CD8-positive, alpha-beta memory T cell (primary cell): Measurements from ENCODE around the gene TMEM150C. TPM values are rescaled to one million over a fixed set of nuclear protein-coding genes. Genes with fewer than 3 reads are reported as not detected.
A peak's percentile ranks its signal among the peaks of the same experiment; 100 is the strongest.

Experiments used
- CTCF ChIA-PET: fragments of 350-600 bp; sonication (Branson Sonifier 250); formaldehyde crosslinking; loops from one replicate; lab custom pipeline; 2021; ENCODE audit warnings: antibody characterized with exemption; lab: Charles Lee
- POLR2A ChIA-PET: fragments of 350-600 bp; sonication (Branson Sonifier 250); formaldehyde crosslinking; loops from one replicate; lab custom pipeline; 2021; ENCODE audit warnings: antibody characterized with exemption; lab: Charles Lee
- DNase-seq, 5 donors: peaks; one replicate each; pipeline versions ENCODE4 v3.0.0 to v3.0.0-alpha.2; 2020 to 2022; ENCODE audit warnings: mixed read lengths in 1 of 5
- H3K27ac ChIP-seq: one replicate; pipeline ENCODE4 v1.7.0; 2013; ENCODE audit warnings: low read depth, mild to moderate bottlenecking, low read length, moderate library complexity
- H3K27me3 ChIP-seq: 2 replicates; pipeline ENCODE4 v1.7.0; 2013; ENCODE audit warnings: low read length, mild to moderate bottlenecking; ENCODE audit not compliant: insufficient read depth, poor library complexity, severe bottlenecking
- H3K36me3 ChIP-seq: 2 replicates; pipeline ENCODE4 v1.7.0; 2013; ENCODE audit warnings: mild to moderate bottlenecking, low read length, moderate library complexity; ENCODE audit not compliant: insufficient read depth
- H3K4me1 ChIP-seq: 2 replicates; pipeline ENCODE4 v1.7.0; 2013; ENCODE audit warnings: mild to moderate bottlenecking, low read length, moderate library complexity; ENCODE audit not compliant: insufficient read depth
- H3K4me3 ChIP-seq: 2 replicates; pipeline ENCODE4 v1.7.0; 2013; ENCODE audit warnings: mild to moderate bottlenecking, low read length
- H3K9me3 ChIP-seq: 2 replicates; pipeline ENCODE4 v1.7.0; 2013; ENCODE audit warnings: mild to moderate bottlenecking, low read length
- H3K27ac Mint-ChIP-seq, 8 donors: one replicate each; pipeline ENCODE4 v1.8.0; 2020 to 2021; ENCODE audit warnings: mixed read lengths in 8 of 8, mild to moderate bottlenecking in 6 of 8, inconsistent platforms in 3 of 8, moderate library complexity in 3 of 8
- H3K27me3 Mint-ChIP-seq, 2 donors: one replicate each; pipeline ENCODE4 v1.8.0; 2020 to 2021; ENCODE audit warnings: mixed read lengths in 2 of 2, mild to moderate bottlenecking in 1 of 2, moderate library complexity in 1 of 2
- H3K36me3 Mint-ChIP-seq, 3 donors: one replicate each; pipeline ENCODE4 v1.8.0; 2020 to 2021; ENCODE audit warnings: mixed read lengths in 3 of 3, inconsistent platforms in 1 of 3, mild to moderate bottlenecking in 1 of 3
- H3K4me1 Mint-ChIP-seq, 3 donors: one replicate each; pipeline ENCODE4 v1.8.0; 2020 to 2021; ENCODE audit warnings: mixed read lengths in 3 of 3, inconsistent platforms in 1 of 3, mild to moderate bottlenecking in 1 of 3
- H3K4me3 Mint-ChIP-seq, 7 donors: one replicate each; pipeline ENCODE4 v1.8.0; 2020 to 2021; ENCODE audit warnings: mixed read lengths in 7 of 7, mild to moderate bottlenecking in 6 of 7, moderate library complexity in 4 of 7, inconsistent platforms in 2 of 7
- H3K9me3 Mint-ChIP-seq, 5 donors: one replicate each; pipeline ENCODE4 v1.8.0; 2020 to 2022; ENCODE audit warnings: mixed read lengths in 5 of 5, mild to moderate bottlenecking in 3 of 5, moderate library complexity in 2 of 5, inconsistent platforms in 1 of 5
- polyA plus RNA-seq: library from polyadenylated mRNA; unstranded; fragments of 300-500 nt; fragmentation: Illumina TruSeq; gene quantifications from one replicate; pipeline ENCODE4 v1.2.3, GENCODE V29; 2021
- total RNA-seq, 2 experiments: library from RNA; stranded (reverse); gene quantifications; one replicate each; pipeline ENCODE4 v1.2.3, GENCODE V29; 2021

TMEM150C gene
- total and polyA plus RNA-seq, 3 experiments from 2014 or later: 0.17 TPM; not detected in 2

DNA sequence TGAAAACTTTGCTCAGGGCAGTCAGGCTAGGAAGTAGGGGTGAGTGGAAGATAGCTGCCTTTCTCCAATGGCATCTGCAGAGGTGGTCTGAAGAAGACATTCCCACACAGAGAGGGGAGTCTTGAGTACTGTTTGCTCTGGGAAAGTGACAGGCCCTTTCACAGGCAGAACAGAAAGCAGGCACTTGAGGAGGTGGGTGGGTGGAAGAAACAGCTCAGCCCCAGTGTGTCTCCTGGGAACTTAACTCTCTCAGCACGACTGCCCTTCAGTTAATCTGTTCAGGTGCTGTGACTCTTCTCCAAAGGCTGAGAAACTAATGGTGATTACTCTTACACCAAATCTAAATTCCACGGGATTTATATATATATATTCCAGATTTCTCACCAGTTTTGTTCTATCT lies 103.1 kb downstream of the TMEM150C start:
- Histone ChIP-seq H3K4me1 (no peaks in the 10 kb centered on the region), H3K27me3 (no peaks in the 10 kb centered on the region), H3K4me3 (no peak overlapping the region), H3K9me3 (no peaks in the 10 kb centered on the region), H3K36me3 (peaks cover 30% of the 10 kb centered on the region), H3K27ac (no peak overlapping the region)
- H3K27ac Mint-ChIP-seq: no peak overlapping the region
- ChIA-PET POLR2A (no interaction called here), CTCF (no interaction called here)
- peaks cover 0 to 77% (median 9%) of the 10 kb centered on the region in 3 donors for H3K36me3 Mint-ChIP-seq
- H3K4me3 Mint-ChIP-seq: no peak overlapping the region
- no peaks in the 10 kb centered on the region for H3K9me3 Mint-ChIP-seq
- H3K27me3 Mint-ChIP-seq: no peaks in the 10 kb centered on the region
- H3K4me1 Mint-ChIP-seq: peaks cover 0 to 3% (median 0%) of the 10 kb centered on the region in 3 donors
- DNase-seq: no peak

DNA sequence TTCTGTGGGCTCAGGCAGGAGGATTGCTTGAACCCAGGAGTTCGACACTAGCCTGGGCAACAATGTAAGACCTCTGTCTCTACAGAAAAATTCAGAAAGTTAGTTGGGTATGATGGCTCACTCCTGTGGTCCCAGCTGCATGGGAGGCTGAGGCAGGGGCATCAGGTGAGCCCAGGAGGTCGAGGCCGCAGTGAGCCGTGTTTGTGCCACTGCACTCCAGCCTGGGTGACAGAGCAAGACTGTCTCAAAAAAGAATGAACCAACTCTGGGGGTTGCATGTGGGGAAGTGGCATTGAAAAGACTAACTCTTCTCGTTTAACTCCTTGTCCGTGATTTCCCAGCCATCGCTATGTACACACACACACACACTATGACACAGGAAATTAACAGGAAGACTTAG lies 104.5 kb downstream of the TMEM150C start:
- Histone ChIP-seq H3K27ac (no peak overlapping the region), H3K27me3 (no peaks in the 10 kb centered on the region), H3K36me3 (peaks cover 30% of the 10 kb centered on the region), H3K4me3 (no peak overlapping the region), H3K9me3 (no peaks in the 10 kb centered on the region), H3K4me1 (no peaks in the 10 kb centered on the region)
- Mint-ChIP-seq H3K4me3 (no peak overlapping the region), H3K4me1 (peaks cover 0 to 3% (median 0%) of the 10 kb centered on the region in 3 donors), H3K9me3 (no peaks in the 10 kb centered on the region), H3K27ac (peak overlapping the region in 1 of 8 donors; percentile 12), H3K27me3 (no peaks in the 10 kb centered on the region), H3K36me3 (peaks cover 0 to 81% (median 7%) of the 10 kb centered on the region in 3 donors)
- ChIA-PET POLR2A (no interaction called here), CTCF (no interaction called here)
- DNase-seq: no peak

DNA sequence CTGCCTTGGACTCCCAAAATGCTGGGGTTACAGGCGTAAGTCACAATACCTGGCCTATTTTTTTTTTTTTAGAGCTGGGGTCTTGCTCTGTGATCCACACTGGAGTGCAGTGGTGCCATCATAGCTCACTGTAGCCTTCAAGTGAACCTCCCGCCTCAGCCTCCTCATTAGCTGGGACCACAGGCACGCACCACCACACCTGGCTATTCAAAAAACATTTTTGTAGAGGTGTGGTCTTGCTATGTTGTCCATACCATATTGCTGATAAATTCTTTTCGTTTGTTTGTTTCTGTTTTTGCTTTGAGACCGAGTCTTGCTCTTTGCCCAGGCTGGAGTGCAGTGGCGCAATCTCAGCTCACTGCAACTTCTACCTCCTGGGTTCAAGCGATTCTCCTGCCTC lies 109.8 kb downstream of the TMEM150C start:
- peak overlapping the region in 1 of 8 donors; percentile 46 for H3K27ac Mint-ChIP-seq
- POLR2A ChIA-PET: no interaction called here
- H3K36me3 Mint-ChIP-seq: peaks cover 12 to 80% (median 20%) of the 10 kb centered on the region in 3 donors

DNA sequence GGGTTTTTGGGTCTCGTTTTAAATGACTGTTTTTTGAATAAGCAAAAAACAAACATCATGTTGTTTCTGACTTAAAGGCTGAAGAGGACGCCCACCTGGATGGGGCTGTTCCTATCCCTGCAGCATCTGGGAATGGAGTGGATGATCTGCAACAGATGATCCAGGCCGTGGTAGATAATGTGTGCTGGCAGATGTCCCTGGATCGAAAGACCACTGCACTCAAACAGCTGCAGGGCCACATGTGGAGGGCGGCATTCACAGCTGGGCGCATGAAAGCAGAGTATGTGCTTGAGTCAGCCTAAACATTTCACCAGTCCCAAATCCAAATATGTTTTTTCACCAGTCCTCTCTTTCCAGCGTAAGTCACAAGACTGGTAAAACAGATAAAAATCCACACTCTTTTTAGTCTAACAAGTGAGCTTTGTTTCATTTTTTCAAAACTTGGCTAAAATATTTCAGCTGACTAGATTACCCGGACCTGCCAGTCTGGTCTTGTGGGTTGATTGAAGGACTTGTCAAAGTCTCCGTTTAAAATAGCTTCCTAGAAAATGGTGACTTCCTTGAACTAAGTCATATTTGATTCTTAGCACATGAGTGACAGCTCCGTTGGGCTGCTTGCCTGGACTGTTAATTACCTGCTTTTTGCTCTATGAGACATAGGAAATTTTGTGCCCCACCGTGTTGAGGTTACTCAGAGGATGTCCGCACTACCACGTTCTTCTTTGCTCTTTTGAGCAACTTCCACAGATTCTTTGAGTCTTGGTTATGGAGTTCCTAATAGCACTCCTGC lies 110.6 kb downstream of the TMEM150C start:
- no peaks in the 10 kb centered on the region for H3K27me3 ChIP-seq
- H3K9me3 ChIP-seq: no peaks in the 10 kb centered on the region
- no peaks in the 10 kb centered on the region for H3K4me1 ChIP-seq
- H3K4me1 Mint-ChIP-seq: peaks cover 7 to 22% (median 16%) of the 10 kb centered on the region in 3 donors
- no peaks in the 10 kb centered on the region for H3K27me3 Mint-ChIP-seq
- H3K4me3 Mint-ChIP-seq: no peak overlapping the region
- peak overlapping the region in 1 of 8 donors; percentile 6 for H3K27ac Mint-ChIP-seq
- peaks cover 28% of the 10 kb centered on the region for H3K36me3 ChIP-seq
- ChIA-PET POLR2A (no interaction called here), CTCF (no interaction called here)
- H3K36me3 Mint-ChIP-seq: peaks cover 12 to 73% (median 18%) of the 10 kb centered on the region in 3 donors
- no peak overlapping the region for H3K4me3 ChIP-seq
- DNase-seq: no peak
- H3K27ac ChIP-seq: no peak overlapping the region
- no peaks in the 10 kb centered on the region for H3K9me3 Mint-ChIP-seq

More for the DNA sequence above, 109.8 kb downstream of the TMEM150C start:
- Mint-ChIP-seq H3K27me3 (no peaks in the 10 kb centered on the region), H3K4me1 (peaks cover 7 to 19% (median 16%) of the 10 kb centered on the region in 3 donors), H3K4me3 (no peak overlapping the region), H3K9me3 (no peaks in the 10 kb centered on the region)
- CTCF ChIA-PET: no interaction called here
- H3K27ac ChIP-seq: no peak overlapping the region
- H3K27me3 ChIP-seq: no peaks in the 10 kb centered on the region
- H3K4me3 ChIP-seq: no peak overlapping the region
- H3K9me3 ChIP-seq: no peaks in the 10 kb centered on the region
- DNase-seq: no peak
- H3K36me3 ChIP-seq: peaks cover 33% of the 10 kb centered on the region
- no peaks in the 10 kb centered on the region for H3K4me1 ChIP-seq

DNA sequence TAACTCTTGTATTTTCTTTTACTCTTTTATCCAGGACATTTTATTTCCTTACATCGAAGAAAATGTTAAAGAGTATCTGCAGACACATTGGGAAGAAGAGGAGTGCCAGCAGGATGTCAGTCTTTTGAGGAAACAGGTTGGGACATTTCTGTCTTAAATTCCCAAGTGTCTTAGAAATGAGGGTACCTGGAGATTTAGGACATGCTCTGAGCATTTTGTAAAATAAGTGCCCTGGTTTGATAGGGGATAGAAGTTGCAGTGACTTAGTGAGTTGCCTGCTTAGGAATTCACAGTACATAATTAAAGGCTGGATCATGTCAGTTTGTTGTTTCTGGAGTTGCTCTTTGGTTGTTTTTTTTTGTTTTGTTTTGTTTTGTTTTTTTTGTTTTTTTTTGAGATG lies 113.9 kb downstream of the TMEM150C start:
- POLR2A ChIA-PET: no interaction called here
- H3K9me3 ChIP-seq: no peaks in the 10 kb centered on the region
- H3K27me3 Mint-ChIP-seq: no peaks in the 10 kb centered on the region
- H3K9me3 Mint-ChIP-seq: no peaks in the 10 kb centered on the region
- no peak overlapping the region for H3K27ac ChIP-seq
- DNase-seq: no peak
- no peak overlapping the region for H3K4me3 Mint-ChIP-seq
- peak overlapping the region in 3 of 8 donors; percentile 40 to 72 (median 58) for H3K27ac Mint-ChIP-seq
- H3K4me1 ChIP-seq: no peaks in the 10 kb centered on the region
- no peak overlapping the region for H3K4me3 ChIP-seq
- peaks cover 12 to 37% (median 26%) of the 10 kb centered on the region in 3 donors for H3K4me1 Mint-ChIP-seq
- H3K27me3 ChIP-seq: no peaks in the 10 kb centered on the region
- CTCF ChIA-PET: no interaction called here
- H3K36me3 Mint-ChIP-seq: peaks cover 12 to 62% (median 18%) of the 10 kb centered on the region in 3 donors
- H3K36me3 ChIP-seq: peaks cover 23% of the 10 kb centered on the region

DNA sequence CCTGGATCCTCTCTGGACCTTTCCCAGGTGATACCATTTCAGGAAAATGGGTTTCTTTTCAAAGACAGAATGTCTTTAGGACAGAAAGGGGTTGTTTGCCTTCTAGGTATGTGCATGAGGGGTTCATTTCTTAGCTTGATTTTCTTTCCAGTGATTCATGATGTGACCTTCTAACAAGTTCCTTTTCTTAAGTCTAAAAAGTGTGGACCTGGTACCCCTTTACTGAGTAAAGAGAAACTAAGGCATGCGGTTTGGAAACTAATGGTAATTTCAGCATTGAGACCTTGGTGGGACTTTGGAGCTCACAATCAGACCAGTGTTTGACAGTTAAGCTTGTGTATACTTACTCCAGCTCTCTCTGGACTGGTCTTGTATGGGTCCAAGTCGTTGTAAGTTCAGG lies 122.7 kb downstream of the TMEM150C start:
- Mint-ChIP-seq H3K4me3 (no peak overlapping the region), H3K9me3 (no peaks in the 10 kb centered on the region), H3K4me1 (peaks cover 59 to 79% (median 76%) of the 10 kb centered on the region in 3 donors), H3K27ac (peak overlapping the region in 2 of 8 donors; percentile 15 to 35), H3K36me3 (peaks cover 0 to 42% (median 3%) of the 10 kb centered on the region in 3 donors), H3K27me3 (no peaks in the 10 kb centered on the region)
- Histone ChIP-seq H3K4me3 (no peak overlapping the region), H3K27ac (no peak overlapping the region), H3K27me3 (no peaks in the 10 kb centered on the region), H3K36me3 (peaks cover 7% of the 10 kb centered on the region), H3K4me1 (peaks cover 4% of the 10 kb centered on the region), H3K9me3 (no peaks in the 10 kb centered on the region)
- CTCF ChIA-PET: interaction anchor here (1.0 to 1.9 kb wide), 2 partner anchors 10 to 11 kb away, joined by 3 to 9 read pairs; partner anchors contain the start of gene HNRNPDL
- no peak for DNase-seq
- POLR2A ChIA-PET: interaction anchor here (1.1 kb wide), 1 partner anchor 10 kb away, joined by 3 read pairs; no protein-coding TSS in a partner anchor

DNA sequence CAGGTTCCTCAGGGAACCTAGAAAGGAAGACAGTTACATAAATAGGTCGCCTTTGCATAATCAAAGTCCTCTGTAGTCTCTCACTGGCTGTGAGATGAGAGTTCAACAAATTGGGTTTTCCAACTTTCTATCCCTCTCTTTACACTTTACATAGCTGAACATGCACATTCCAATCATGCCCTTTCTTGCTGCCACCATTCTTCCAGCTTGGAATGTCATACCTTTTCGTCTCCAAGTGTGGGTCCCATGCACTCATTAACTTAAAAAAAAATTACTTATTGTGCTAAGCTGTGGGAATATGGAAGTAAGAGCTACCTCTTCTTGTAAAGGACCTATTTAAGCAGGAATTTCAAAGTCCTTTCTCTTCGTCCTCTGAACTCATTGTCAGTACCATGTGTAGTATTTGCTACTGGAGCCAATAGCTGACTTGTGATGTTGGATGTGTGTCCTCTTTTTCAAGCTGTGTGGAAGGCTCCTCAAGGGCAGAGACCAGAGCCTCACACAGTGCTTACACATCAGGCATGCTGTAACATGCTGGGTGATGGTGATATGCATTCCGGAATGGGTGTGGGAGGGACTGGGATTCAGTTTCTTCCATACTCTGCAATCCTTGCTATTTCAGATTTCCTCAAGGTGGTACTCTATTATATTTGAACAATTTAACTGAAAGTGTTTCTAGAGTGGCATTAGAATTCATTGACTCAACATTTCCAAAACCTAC lies 124.3 kb downstream of the TMEM150C start:
- Mint-ChIP-seq H3K9me3 (no peaks in the 10 kb centered on the region), H3K36me3 (peaks cover 0 to 48% (median 3%) of the 10 kb centered on the region in 3 donors), H3K4me3 (peak overlapping the region in 1 of 7 donors; percentile 62), H3K27me3 (no peaks in the 10 kb centered on the region), H3K27ac (peak overlapping the region in 3 of 8 donors; percentile 15 to 76 (median 40)), H3K4me1 (peaks cover 68 to 91% (median 91%) of the 10 kb centered on the region in 3 donors)
- Histone ChIP-seq H3K4me3 (no peak overlapping the region), H3K9me3 (no peaks in the 10 kb centered on the region), H3K27ac (no peak overlapping the region), H3K27me3 (no peaks in the 10 kb centered on the region), H3K4me1 (peaks cover 4% of the 10 kb centered on the region), H3K36me3 (peaks cover 7% of the 10 kb centered on the region)
- CTCF ChIA-PET: no interaction called here
- DNase-seq: no peak
- POLR2A ChIA-PET: no interaction called here

DNA sequence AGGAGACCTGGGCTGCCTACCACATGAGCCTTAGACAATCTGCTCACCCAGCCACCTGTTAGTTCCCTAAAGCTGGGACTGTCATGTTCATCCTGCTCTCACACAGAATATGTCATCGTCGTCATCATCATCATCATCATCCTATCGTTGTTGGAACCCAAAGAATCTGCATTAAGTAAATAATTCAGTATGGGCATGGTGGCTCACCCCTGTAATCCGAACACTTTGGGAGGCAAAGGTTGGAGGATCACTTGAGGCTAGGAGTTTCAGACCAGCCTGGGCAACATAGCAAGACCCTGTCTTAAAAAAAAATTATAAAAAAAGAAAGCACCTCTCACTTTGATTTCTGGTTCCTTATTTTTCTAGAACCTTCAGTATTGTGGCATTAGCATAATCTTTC lies 125.0 kb downstream of the TMEM150C start:
- Mint-ChIP-seq H3K9me3 (no peaks in the 10 kb centered on the region), H3K27ac (peak overlapping the region in 1 of 8 donors; percentile 40), H3K27me3 (no peaks in the 10 kb centered on the region), H3K36me3 (peaks cover 0 to 44% (median 3%) of the 10 kb centered on the region in 3 donors), H3K4me3 (peak overlapping the region in 2 of 7 donors; percentile 25 to 62), H3K4me1 (peaks cover 70 to 93% (median 91%) of the 10 kb centered on the region in 3 donors)
- DNase-seq: no peak
- H3K4me3 ChIP-seq: no peak overlapping the region
- CTCF ChIA-PET: no interaction called here
- H3K27ac ChIP-seq: no peak overlapping the region
- H3K36me3 ChIP-seq: peaks cover 7% of the 10 kb centered on the region
- POLR2A ChIA-PET: no interaction called here
- peaks cover 8% of the 10 kb centered on the region for H3K4me1 ChIP-seq
- no peaks in the 10 kb centered on the region for H3K9me3 ChIP-seq
- H3K27me3 ChIP-seq: no peaks in the 10 kb centered on the region
